GM21423 (cell line): Measurements from ENCODE around the gene TRAPPC6A.

Experiments used
- ATAC-seq: cut with Tn5 transposase; IDR thresholded peaks from one replicate; pipeline ENCODE4 v1.9.1; 2021; ENCODE audit warnings: mild to moderate bottlenecking, moderate library complexity; ENCODE audit not compliant: unreplicated experiment

Gene TRAPPC6A

GRCh38 chr19:45133661-45134060, 44.4 kb downstream of the TRAPPC6A start:
- no peak for ATAC-seq

GRCh38 chr19:45130888-45131615, 47.0 kb downstream of the TRAPPC6A start:
- ATAC-seq, result no peak

GRCh38 chr19:45130236-45130635, 47.8 kb downstream of the TRAPPC6A start:
- no peak for ATAC-seq

- ATAC-seq, result no peak
These were observed 49.2 kb downstream of the TRAPPC6A start for GRCh38 chr19:45128806-45129205.

- ATAC-seq, result no peak
These were observed 49.9 kb downstream of the TRAPPC6A start for GRCh38 chr19:45128146-45128545.

- no peak for ATAC-seq
These were observed 51.4 kb downstream of the TRAPPC6A start for GRCh38 chr19:45126654-45127053.

- ATAC-seq, result no peak
These were observed 52.0 kb downstream of the TRAPPC6A start for GRCh38 chr19:45125975-45126493.

GRCh38 chr19:45125360-45125759, 52.7 kb downstream of the TRAPPC6A start:
- ATAC-seq, result no peak

- ATAC-seq, result no peak
These were observed 54.0 kb downstream of the TRAPPC6A start for GRCh38 chr19:45124021-45124420.

GRCh38 chr19:45123440-45123850, 54.6 kb downstream of the TRAPPC6A start:
- ATAC-seq, result no peak

GRCh38 chr19:45122832-45123231, 55.2 kb downstream of the TRAPPC6A start:
- no peak for ATAC-seq

GRCh38 chr19:45121827-45122345, 56.2 kb downstream of the TRAPPC6A start:
- ATAC-seq, result no peak

- ATAC-seq, result no peak
These were observed 58.5 kb downstream of the TRAPPC6A start for GRCh38 chr19:45119582-45119981.

- peak; percentile 42 for ATAC-seq
These were observed 59.3 kb downstream of the TRAPPC6A start for GRCh38 chr19:45118591-45119355.

GRCh38 chr19:45118106-45118505, 59.9 kb downstream of the TRAPPC6A start:
- peak; percentile 8 for ATAC-seq

GRCh38 chr19:45117671-45118070, 60.4 kb downstream of the TRAPPC6A start:
- no peak for ATAC-seq

- peak; percentile 34 for ATAC-seq
These were observed 60.9 kb downstream of the TRAPPC6A start for GRCh38 chr19:45117167-45117594.

GRCh38 chr19:45115809-45116615, 62.0 kb downstream of the TRAPPC6A start:
- no peak for ATAC-seq

GRCh38 chr19:45114116-45114515, 63.9 kb downstream of the TRAPPC6A start:
- ATAC-seq, result no peak

GRCh38 chr19:45113628-45114027, 64.4 kb downstream of the TRAPPC6A start:
- no peak for ATAC-seq
